HG03521 (cell line): ENCODE results near the gene EEPD1.

ENCODE experiments used
- ATAC-seq: cut with Tn5 transposase; IDR thresholded peaks from one replicate; pipeline ENCODE4 v1.9.1; 2021; ENCODE audit warnings: mild to moderate bottlenecking, moderate library complexity; ENCODE audit not compliant: unreplicated experiment

The EEPD1 gene

DNA sequence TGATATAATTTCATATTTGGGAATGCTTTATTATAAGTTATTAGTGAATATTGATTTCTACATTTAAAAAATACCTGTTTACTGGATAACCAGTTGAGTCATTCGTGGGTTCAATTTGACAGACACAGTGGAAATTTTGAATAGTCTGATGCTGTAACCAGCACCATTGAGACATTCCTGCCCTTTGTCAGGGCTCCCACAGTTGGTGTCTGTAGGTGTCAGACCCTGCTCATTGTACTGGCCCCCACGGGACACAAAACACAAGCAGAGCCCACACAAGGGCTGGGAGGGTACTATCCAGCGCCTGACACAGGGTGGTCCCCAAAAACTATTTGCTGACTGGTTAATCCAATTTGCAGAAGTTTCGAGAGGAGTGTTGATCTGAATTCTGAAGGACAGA is 35.9 kb downstream of the EEPD1 start:
- ATAC-seq: no peak

DNA sequence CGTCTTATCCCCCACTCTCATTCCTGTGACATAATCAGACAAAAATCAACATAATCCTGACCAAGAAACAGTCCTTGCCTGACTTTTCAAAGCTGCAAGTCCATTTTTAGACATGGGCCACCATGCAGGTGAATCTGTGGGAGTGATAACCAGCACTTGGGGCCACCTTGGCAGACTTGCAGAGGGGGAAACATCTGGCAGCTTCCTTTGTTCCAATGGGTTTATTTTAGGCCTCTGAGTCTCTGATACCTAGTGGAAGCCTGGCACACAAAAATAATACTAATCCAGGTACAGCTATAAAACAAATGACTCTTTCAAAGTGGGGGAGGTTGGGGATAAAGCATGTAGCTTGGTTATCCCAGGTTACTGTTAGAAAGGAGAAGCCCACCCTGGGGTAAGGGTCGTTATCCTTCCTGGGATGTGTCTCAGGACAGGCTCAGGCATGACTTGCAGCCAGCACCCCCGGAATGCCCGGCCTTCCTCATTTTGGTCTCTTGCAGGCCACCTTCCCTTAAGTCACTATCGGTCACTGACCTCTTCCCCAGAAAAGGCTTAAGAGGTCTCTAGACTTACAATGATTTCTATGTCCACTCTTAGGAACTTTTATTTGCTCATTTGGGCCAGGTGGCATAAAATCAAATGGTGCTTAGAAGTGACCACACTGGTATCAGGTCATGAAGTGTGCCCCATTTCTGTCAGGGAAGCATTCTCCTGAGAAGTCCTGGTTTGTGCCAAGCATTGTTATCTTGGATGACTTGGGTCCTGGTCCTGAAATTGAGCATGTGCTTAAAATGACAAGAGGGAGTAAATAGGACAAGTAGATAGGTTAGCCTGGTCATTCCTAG is 37.6 kb downstream of the EEPD1 start:
- ATAC-seq: no peak

DNA sequence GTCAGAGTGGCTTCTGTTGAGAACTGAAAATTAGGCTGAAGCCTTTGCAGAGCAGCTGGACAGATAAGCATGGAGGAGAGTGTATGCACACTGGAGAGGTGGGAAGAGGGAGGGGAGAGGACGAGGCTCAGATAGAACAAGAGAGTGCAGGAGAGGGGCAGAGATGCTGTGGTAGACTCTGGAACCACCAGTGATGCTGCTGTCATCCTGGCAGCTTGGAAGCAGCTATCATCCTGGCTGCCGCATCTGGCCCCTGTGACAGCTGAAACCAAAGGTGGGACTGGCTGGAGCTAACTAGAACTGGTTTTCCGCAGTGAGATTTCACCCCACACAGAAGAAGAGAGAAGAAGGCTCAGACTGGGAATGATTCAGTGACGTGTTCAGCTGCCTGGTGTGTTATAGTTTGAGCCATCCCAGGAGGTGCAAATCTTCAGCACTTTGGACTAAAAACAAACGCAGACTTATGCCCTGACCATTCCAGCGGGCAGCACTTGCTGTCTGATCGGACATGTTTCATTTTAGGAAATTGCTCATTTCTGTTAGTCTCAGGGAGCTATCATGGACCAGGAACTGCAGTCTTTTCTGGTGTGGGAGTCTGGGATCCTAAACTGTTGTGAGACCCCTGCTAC is 38.4 kb downstream of the EEPD1 start:
- no peak for ATAC-seq

DNA sequence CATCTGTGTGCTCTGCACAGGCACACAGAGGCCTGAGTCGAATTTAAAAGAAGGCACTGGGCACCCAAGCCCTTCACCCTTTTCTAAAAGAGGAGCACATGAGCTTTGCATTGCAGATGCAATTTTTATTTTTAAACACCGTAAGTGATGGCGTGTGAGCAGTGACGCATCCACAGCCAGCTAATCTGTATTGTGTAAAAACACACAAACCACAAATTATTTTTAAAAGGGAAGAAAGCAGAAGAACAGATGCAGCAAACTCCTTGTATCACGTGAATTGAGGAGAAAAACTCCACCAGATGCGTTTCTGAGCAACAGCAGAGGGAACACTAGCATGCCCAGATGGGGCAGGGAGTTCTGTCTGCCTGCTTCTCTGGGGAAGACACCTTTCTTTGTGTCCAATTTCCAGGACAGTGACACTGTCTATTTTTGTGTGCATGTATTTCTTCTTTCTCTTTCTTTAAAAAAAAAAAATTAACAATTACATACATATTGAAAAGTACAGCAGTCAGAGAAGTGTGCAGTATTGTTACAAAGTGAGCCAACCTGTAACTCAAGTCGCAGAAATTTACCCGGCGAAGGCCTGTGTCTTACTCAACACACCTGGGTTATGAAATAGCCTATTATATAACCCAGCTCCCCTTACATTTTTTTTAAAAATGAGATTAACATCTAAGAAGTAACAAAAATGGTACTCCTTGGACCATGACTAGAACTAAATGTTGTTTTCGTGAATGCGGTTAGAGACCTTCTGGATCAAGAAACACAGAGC is 39.2 kb downstream of the EEPD1 start:
- ATAC-seq: no peak

DNA sequence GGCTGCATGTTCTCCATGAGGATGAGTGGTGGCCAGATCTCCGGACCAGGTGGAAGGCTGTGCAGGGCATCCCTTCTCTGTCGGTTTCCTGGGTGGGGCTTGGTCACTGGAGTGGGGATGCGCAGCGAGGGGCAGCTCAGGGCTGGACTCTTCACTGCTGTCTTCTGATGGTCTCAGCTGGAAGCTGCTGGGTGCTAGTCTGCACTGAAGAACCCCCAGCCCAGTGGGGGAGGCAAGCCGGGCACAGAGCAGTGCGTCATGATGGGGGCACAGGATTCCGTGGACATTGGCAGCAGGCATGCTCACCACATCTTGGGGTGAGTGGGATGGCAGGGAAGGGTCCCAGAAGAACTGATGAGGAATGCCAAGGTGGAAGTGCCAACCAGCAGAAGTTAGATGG is 39.8 kb downstream of the EEPD1 start:
- no peak for ATAC-seq

DNA sequence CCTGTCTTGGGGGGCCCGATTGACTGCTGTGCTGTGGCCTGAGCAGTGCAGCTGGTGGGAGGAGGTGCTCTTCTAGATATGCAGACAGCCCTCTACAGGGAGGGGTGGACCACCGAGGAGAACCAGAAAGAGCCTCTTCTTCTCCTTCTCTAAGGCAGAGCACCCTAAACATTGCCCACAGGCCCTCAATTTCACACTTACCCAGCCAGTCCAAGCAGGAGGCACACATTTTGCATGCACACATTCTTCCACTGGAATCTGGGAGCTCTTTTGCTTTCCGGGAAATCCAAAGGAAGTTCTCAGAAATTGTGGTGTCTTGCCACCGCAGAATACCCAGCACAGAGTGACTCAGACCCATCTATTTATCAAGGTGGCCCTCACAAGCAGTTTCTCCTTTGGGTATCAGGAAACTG is 45.8 kb downstream of the EEPD1 start:
- no peak for ATAC-seq

DNA sequence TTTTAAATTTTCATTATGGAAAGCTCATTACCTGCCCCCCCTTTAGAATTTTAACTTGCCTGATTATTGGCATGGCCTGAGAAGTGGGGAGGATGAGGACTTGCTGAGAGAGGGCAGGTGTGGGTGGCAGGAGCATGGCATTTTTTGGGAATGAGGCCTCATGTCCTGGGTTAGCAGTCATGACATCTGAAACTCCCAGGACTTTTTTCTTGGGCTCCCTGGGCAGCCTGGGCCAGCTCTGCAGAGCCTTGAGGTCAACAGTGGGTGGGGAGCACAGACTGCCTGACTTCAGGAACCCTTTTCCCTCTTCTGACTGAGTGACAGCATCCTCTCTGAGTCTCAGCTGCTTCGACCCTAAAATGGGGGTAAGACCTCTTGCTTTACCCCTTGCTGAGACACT is 46.3 kb downstream of the EEPD1 start:
- no peak for ATAC-seq

DNA sequence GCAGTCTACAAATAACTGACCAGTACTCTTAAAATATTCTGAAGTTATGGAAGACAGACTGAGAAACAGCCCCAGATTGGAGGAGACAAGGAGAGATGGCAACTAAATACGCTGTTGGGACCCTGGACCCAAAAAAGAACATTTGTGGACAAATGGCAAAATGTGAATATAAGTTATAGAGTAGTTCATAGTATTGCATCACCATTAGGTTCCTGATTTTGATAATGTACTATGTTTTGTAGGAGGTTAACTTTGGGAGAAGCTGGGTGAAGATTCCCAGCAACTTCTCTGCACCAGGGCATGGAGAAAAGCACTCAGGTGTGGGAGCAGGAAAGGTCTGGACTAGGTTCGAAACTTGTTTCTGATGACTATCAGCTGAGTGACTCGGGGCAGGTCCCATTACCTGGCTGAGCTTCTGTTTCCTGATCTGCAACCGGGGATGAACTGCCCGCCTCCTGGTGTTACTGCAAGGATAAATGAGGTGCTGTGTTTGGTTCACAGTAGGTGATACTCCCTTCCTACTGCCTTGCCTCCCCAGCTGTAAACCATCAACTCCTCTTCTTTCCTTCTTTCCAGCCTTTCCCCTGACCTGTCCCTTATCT is 48.2 kb downstream of the EEPD1 start:
- ATAC-seq: no peak

DNA sequence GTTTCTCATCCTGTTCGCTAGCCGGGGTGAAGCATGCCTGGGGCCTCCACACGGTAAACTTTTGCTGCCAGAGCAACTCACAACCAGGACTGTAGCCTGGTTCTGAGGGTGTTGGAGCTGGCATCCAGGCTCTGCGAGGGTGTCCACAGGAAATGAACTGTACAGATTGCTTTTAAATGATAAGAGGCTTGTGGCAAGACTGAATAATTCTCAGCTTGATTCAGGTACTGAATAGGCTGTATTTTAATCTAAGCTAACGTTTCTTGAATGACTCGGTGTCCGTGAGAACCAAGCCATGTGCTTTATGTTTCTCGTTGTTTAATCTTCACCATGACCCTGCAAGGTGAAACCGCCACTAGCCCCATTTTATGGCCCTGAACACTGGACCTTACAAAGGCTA is 49.3 kb downstream of the EEPD1 start:
- no peak for ATAC-seq

DNA sequence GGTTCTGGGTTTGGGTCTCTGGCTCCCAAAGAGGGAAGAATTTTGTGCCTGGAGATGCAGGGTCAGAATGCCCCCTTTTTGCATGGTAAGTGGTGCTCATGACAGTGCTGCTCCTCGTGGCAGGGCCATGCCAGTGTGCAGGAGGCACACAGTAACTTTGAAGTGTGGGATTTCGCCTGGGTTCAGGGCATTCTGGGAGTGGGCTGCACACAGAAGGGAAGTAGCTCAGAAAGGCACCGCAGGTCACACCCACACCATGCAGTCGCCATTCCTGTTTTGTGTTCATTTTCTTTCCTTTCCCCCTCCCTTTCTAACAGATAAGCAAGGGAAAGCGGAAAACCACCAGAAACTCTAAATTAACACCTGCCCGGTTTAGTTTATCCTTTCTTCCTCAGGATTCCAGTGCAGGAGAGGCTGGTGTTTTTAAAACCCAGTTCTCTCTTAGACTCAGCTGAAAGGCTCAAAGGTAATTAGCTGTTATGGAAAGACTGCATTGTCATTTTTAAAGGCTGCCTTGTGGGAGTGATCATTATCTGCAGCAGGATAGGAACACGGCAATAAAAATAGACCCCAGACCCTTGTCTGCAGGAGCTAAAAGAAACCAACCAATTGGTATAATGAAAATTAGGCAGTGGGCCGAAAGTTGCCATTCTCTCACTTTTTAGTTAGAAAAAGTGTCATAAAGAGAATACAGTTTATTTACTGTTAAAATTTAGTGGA is 50.2 kb downstream of the EEPD1 start:
- no peak for ATAC-seq

DNA sequence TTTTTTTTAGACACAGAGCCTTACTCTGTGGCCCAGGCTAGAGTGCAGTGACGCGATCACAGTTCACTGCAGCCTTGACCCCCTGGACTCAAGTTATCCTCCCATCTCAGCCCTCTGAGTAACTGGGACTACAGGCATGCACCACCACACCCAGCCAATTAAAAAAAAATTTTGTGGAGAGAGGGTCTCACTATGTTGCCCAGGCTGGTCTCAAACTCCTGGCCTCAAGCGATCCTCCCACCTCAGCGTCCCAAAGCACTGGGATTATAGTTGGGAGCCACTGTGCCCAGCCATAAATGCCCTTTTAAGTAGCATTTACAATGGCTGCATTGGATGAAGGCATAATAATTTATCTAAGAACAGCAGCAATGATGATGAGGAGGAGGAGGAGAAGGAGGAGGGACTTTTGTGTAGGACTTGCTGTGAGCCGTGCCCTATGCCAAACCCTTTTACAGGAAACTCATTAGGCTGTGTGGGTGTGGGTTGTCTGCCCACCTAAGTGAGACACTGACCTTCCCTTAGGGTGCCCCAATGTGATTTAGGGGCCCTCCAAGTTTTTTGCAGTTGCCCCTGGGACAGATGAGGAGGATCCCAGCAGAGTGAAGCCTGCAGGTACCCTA is 51.1 kb downstream of the EEPD1 start:
- ATAC-seq: no peak

DNA sequence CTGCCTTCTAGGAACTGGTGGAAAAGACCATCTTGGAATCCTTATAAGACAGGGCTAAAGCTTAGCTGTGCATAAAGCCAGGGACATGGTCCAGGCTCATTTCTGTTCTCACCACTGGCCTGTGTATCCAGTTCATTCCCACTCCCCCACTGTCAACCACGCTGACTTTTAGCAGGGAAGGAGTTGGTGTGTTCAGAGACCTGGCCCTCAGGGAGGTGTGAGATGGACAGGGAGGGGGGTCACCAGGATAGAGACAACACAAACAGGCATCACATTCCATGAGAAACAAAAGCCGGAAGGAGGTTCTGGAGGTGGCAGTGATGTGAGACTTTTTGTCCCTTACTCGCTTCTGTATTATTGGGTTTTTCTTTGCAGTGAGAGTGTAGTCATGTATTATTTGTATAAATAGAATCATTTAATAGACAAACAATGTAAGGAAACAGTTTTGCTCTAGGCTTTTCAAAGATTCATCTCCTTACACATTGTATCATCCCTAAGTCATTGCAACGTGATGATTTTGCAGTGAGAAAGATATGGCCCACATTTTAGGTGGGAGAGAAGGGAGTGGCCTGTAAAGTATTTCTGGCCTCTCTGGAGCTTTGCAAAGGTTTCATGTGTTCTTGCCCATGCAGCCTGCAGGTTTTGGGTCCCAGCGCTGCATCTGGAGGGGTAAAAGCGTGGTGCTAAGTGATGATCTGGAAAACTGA is 52.0 kb downstream of the EEPD1 start:
- ATAC-seq: no peak

DNA sequence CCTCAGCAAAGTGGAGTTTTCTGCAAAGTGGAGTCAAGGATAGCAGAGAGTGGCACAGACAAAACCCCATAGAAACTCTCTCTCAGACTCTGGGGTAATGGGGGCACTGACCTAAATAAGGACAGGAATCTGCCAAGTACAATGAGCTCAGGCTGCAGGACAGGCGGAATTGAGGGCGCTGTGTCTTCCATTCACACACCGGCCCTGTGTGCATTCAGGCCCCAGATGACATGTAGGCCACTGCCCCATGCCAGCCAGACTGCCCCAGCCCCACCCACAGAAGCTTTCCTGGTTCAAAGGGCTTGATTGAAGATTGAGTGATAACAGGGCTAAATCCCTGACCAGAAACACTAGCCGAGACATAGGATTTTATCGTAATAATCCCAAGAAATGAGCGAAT is 52.7 kb downstream of the EEPD1 start:
- no peak for ATAC-seq

DNA sequence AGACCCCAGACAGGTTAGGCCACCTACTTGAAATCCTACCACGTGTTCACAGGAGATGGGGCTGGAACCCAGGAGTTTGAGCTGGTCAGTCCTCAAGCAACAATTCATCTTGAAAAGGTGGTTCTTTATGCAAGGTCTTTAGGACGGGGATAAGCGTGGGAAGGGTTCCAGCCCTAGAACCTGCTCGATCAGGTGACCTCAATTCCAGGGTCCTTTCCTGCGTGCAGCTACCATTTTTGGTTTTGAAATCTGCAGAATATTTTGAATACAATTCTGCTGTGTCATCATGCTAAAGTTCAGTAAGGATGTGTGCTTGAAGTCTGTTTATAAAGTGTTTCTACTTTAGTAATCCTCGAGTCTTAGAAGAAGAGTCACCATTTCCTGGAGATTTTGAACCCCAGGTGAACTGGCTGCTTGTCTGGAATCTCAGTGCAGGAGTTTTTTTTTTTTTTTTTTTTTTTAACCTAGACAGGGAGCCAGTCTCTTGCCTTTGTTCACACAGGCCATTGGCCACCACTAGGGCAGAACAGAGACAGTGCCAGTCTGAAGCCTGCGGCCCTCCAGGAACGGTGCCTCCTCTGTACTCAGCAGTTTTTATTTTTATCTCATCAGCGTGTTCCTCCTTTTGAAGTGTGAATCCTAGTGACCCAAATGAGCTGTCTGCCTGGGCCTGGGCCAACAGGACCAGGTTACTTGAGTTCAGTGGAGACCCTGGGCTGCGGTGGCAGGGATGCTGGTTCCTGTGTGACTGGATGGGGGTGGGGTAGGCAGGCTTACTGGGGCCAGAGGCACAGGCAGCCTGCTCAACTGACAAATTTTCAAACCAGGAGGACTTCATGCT is 54.6 kb downstream of the EEPD1 start:
- no peak for ATAC-seq

DNA sequence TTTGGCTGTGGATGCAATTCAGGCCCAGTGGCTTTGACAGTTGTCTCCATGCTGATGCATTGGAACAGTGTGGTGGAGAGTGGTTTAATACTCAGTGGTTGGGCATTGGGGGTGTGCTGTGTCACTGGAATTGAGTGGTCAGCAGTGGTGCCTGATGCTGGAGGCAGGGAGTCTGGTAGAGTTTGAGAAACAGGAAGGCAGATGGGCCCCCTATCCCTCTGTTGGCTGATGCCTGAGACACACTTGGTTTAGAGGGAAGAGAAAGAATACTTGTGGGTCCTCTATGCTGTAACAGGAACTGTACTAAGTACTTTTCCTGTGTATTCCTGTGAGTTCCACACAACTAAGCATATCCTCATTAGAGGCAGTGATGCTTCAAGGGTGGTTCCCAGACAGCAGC is 55.4 kb downstream of the EEPD1 start:
- ATAC-seq: no peak

DNA sequence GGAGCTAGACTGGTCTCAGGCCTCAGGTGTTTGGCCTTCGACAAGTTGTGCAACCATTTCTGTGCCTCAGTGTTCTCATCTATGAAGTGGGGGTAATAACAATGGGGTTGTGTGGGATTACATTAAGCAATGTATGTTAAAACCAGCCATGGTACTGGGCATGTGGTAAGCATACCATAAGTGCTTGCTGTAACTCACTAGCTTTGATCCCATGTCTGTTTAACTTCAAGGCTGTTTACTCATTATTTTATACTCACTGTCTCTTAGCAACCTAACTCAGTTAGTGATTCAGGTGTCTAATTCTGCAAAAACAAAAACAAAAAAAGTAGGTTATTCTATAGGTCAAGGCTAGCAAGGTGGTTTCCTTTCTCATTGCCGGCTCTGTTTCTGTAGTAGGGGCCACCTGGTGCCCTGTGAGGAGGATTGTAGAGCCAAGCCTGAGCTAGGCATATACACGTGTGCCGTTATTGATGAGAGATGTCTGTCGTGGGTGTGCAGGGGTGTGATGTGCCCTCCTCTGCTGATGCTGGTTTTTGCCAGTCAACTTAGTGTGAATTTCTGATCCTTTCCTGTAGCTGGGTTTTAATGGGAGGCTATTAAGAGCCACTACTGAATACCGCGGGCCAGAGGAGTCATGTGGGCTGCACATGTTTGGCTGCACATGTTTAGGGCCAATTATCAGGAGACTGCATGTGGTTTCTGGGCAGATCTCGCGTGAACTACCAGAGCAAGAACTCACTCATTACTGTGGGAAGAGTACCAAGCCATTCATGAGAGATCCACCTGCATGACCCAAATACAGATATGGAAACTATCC is 56.2 kb downstream of the EEPD1 start:
- ATAC-seq: no peak

DNA sequence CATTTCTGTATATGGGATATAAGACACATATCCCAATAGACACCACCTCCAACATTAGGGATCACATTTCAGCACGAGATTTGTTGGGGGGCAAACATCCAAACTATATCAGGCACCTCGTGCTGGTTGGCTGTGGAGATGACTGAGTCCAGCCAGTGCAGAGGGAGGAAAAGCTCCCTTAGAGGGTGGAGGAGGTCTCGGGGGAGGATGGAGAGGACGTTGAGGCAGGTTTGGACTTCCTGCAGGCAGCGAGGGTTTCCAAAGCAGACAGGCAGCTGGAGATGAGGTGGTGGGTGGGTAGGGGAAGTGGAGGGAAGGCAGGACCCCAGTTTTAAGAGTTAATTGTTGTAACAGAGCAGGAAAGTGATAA is 56.7 kb downstream of the EEPD1 start:
- ATAC-seq: no peak

DNA sequence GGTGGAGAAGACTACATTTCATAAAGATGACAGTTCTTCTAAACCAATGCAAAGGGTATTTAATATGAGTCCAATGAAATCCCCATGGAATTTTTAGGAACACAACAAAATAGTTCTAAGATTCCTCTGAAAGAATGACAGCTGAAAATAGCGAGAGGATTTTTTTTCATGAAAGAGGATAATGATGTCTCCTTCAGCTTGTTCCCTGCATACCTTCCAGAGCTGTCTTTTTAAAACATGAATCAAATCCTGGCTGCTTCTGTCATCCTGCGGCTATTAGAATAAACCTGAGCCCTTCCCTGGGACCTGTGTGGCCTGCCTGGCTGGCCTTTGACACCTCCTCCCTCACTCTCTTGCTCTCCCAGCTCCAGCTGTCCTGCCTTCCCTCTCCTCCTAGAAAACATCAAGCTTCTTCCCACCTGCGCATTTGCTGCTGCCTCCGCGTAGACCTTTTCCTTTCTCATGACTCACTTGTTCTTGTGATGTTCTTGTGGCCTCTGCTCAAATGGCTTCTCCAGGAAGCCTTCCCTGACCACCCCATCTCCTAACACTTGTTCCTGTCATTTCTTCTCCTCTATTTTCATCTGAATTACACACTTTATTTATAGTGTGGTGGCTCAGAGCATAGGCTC is 57.4 kb downstream of the EEPD1 start:
- no peak for ATAC-seq
